ENCODE results near the gene LAMP2. TPM values are rescaled to one million over a fixed set of nuclear protein-coding genes. Genes with fewer than 3 reads are reported as not detected.
"Not testable (repeated sequence)": the region's sequence is repeated elsewhere in the genome, so short reads cannot be mapped to it uniquely, and the experiment has no call there.

Gene LAMP2
- total RNA-seq, 1 experiment from 2014 or later = 67.0 TPM

DNA sequence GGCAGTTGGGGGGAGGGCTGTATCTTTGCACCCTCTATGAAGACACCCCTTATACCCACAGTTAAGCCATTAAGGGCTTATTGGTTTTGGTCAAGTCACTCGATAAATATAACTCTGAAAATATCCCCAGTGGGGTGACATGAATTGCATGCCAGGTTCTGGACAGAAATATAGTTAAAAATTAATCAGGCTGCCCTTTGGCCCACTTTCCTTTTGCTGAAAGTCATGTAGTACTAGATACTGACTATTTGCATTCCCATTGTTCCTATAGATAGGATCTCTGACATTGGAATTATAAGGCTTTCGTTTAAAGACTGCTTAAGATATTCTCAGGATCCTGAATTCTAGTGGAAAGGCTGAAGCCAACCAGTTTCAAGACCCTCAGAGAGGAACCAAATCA, 43.5 kb upstream of the LAMP2 start:
- BruUV-seq (replicated peaks) = no TSS peak
- Mint-ChIP-seq H3K27ac (ENCODE audit: low read depth, unreplicated experiment) (no peak overlapping the region), H3K36me3 (ENCODE audit: insufficient read depth, unreplicated experiment) (peaks cover 7% of the 10 kb centered on the region), H3K4me1 (ENCODE audit: insufficient read depth, unreplicated experiment) (peaks cover 1% of the 10 kb centered on the region), H3K27me3 (ENCODE audit: insufficient read depth, unreplicated experiment) (peaks cover 18% of the 10 kb centered on the region), H3K4me3 (ENCODE audit: unreplicated experiment) (no peak overlapping the region), H3K9me3 (ENCODE audit: unreplicated experiment) (no peaks in the 10 kb centered on the region)
- CTCF ChIA-PET = interaction anchor here (0.6 to 0.7 kb wide), 2 partner anchors 19 to 176 kb away, joined by 3 to 4 read pairs; no protein-coding TSS in a partner anchor
- no peak for TF ChIP-seq CTCF (IDR thresholded peaks at IDR 0.05; ENCODE audit: unreplicated experiment)
- DNase-seq (ENCODE audit: unreplicated experiment) = no peak
- POLR2A ChIA-PET = no interaction called here
- intact Hi-C loops (cut with micrococcal nuclease) = loop anchor here (10.0 kb wide), 1 partner anchor 92 kb away; the partner anchor contains the start of gene MCTS1

GRCh38 chrX:120512222-120512621, 43.1 kb upstream of the LAMP2 start:
- no peak for DNase-seq (ENCODE audit: unreplicated experiment)
- Mint-ChIP-seq H3K4me1 (ENCODE audit: insufficient read depth, unreplicated experiment) (no peaks in the 10 kb centered on the region), H3K4me3 (ENCODE audit: unreplicated experiment) (no peak overlapping the region), H3K36me3 (ENCODE audit: insufficient read depth, unreplicated experiment) (peaks cover 7% of the 10 kb centered on the region), H3K27me3 (ENCODE audit: insufficient read depth, unreplicated experiment) (peaks cover 18% of the 10 kb centered on the region), H3K9me3 (ENCODE audit: unreplicated experiment) (no peaks in the 10 kb centered on the region), H3K27ac (ENCODE audit: low read depth, unreplicated experiment) (no peak overlapping the region)
- intact Hi-C loops (cut with micrococcal nuclease) = loop anchor here (10.0 kb wide), 1 partner anchor 93 kb away; the partner anchor contains the start of gene MCTS1
- CTCF ChIA-PET = interaction anchor here (0.6 to 0.7 kb wide), 3 partner anchors 18 to 177 kb away, joined by 3 to 4 read pairs (median 4); no protein-coding TSS in a partner anchor
- no TSS peak for BruUV-seq (replicated peaks)
- TF ChIP-seq CTCF (IDR thresholded peaks at IDR 0.05; ENCODE audit: unreplicated experiment) = no peak
- POLR2A ChIA-PET = no interaction called here

GRCh38 chrX:120504569-120504968, 35.5 kb upstream of the LAMP2 start:
- BruUV-seq (replicated peaks) = no TSS peak
- intact Hi-C loops (cut with micrococcal nuclease) = no loop called here
- TF ChIP-seq CTCF (IDR thresholded peaks at IDR 0.05; ENCODE audit: unreplicated experiment) = no peak
- Mint-ChIP-seq H3K27ac (ENCODE audit: low read depth, unreplicated experiment) (peak overlapping the region; percentile 86), H3K9me3 (ENCODE audit: unreplicated experiment) (no peaks in the 10 kb centered on the region), H3K4me3 (ENCODE audit: unreplicated experiment) (no peak overlapping the region), H3K36me3 (ENCODE audit: insufficient read depth, unreplicated experiment) (no peaks in the 10 kb centered on the region), H3K4me1 (ENCODE audit: insufficient read depth, unreplicated experiment) (peaks cover 8% of the 10 kb centered on the region), H3K27me3 (ENCODE audit: insufficient read depth, unreplicated experiment) (no peaks in the 10 kb centered on the region)
- POLR2A ChIA-PET = interaction anchor here (0.5 to 1.0 kb wide), 3 partner anchors 38 to 529 kb away, joined by 3 to 4 read pairs (median 3); no protein-coding TSS in a partner anchor
- CTCF ChIA-PET = no interaction called here
- DNase-seq (ENCODE audit: unreplicated experiment) = peak; percentile 64

DNA sequence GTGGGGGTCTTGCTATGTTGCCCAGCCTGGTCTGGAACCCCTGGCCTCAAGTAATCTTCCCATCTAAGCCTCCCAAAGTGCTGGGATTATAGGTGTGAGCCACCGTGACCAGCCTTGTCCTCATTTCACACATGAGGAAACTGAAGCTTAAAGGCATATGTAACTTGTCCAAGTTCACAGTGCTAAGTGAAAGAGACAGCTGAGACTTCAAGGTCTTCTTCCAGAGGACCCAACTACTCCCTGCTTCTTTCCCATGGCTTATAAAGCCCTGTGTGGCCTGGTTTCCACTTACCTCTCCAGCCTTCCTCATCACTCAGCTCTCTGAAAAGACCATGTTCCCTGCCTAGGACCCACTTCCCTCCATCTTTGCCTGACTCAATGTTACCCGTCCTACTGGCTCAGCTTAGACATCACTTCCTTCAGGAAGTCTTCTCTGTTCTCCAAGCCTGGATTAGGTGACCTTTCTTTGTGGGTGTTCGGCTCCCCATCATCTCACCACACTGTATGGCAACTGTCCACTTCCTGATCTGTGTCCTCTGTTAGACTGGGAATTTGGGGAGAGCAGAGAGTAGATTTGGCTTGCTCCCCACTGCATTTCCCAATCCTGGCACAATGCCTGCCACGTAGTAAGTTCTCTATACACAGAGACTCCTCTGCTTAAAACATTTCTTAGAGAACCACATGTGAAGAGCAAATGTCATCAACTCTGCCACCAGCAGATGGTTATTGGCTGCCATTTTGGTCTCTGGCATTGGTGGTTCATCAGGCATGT, 30.4 kb upstream of the LAMP2 start:
- TF ChIP-seq CTCF (IDR thresholded peaks at IDR 0.05; ENCODE audit: unreplicated experiment) = no peak
- BruUV-seq (replicated peaks) = no TSS peak
- intact Hi-C loops (cut with micrococcal nuclease) = loop anchor here (5.0 kb wide), 1 partner anchor 1073 kb away; no protein-coding TSS in a partner anchor
- DNase-seq (ENCODE audit: unreplicated experiment) = peak; percentile 73
- Mint-ChIP-seq H3K27ac (ENCODE audit: low read depth, unreplicated experiment) (no peak overlapping the region), H3K9me3 (ENCODE audit: unreplicated experiment) (no peaks in the 10 kb centered on the region), H3K4me1 (ENCODE audit: insufficient read depth, unreplicated experiment) (peaks cover under 1% of the 10 kb centered on the region), H3K4me3 (ENCODE audit: unreplicated experiment) (no peak overlapping the region), H3K36me3 (ENCODE audit: insufficient read depth, unreplicated experiment) (no peaks in the 10 kb centered on the region), H3K27me3 (ENCODE audit: insufficient read depth, unreplicated experiment) (no peaks in the 10 kb centered on the region)
- ChIA-PET CTCF (interaction anchor here (0.6 to 2.5 kb wide), 8 partner anchors 13 to 271 kb away, joined by 3 to 16 read pairs (median 4); no protein-coding TSS in a partner anchor), POLR2A (interaction anchor here (1.1 kb wide), 1 partner anchor 271 kb away, joined by 3 read pairs; no protein-coding TSS in a partner anchor)

- BruUV-seq (replicated peaks); H3K27ac Mint-ChIP-seq (ENCODE audit: low read depth, unreplicated experiment); POLR2A ChIA-PET; H3K36me3 Mint-ChIP-seq (ENCODE audit: insufficient read depth, unreplicated experiment); H3K9me3 Mint-ChIP-seq (ENCODE audit: unreplicated experiment); H3K27me3 Mint-ChIP-seq (ENCODE audit: insufficient read depth, unreplicated experiment); H3K4me3 Mint-ChIP-seq (ENCODE audit: unreplicated experiment); DNase-seq (ENCODE audit: unreplicated experiment); intact Hi-C loops (cut with micrococcal nuclease); H3K4me1 Mint-ChIP-seq (ENCODE audit: insufficient read depth, unreplicated experiment): not testable (repeated sequence)
- CTCF ChIA-PET = interaction anchor here (1.4 kb wide), 1 partner anchor 15 kb away, joined by 3 read pairs; no protein-coding TSS in a partner anchor
These were observed 21.0 kb upstream of the LAMP2 start for GRCh38 chrX:120490119-120490518.

Data from MCF 10A (cell line).